Islet of Langerhans (tissue), 1 donor: ENCODE measurements around the gene CALD1.

ENCODE experiments used
- FAIRE-seq: peaks from one replicate; lab custom pipeline; 2011; peaks lifted over from hg19 to GRCh38; lab: Jason Lieb, UNC

Gene CALD1

GRCh38 chr7:134896073-134896472 is 116.6 kb downstream of the CALD1 start:
- FAIRE-seq, result no peak

- no peak for FAIRE-seq
Measured at GRCh38 chr7:134897936-134898335, 118.5 kb downstream of the CALD1 start.

- no peak for FAIRE-seq
Measured at GRCh38 chr7:134899729-134900128, 120.3 kb downstream of the CALD1 start.

GRCh38 chr7:134900166-134900982 is 120.9 kb downstream of the CALD1 start:
- no peak for FAIRE-seq

DNA sequence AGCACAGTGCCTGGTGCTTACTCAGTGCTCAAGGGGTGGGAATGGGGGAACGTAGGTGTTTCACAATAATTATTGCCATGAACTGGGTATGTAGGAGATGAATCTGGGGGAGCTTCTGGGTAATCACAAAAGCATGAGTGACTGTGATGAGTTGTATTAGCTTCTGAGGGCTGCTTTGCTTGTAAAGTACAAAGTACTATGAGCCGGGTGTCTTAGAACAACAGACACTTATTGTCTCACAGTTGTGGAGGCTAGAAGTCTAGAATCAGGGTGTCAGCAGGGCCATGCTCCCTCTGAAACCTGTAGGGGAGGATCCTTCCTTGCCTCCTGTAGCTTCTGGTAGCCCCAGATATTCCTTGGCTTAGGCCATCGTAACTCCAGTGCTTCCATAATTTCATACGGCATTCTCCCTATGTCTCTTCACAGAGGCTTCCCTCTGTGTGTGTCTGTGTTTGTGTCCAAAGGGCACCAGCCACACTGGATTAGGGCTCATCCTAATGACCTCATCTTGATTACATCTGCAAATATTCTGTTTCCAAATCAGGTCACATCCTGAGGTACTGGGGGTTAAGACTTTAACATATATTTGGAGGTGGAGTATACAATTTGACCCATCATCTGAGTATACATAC is 122.1 kb downstream of the CALD1 start:
- FAIRE-seq, result no peak

GRCh38 chr7:134902058-134902457 is 122.6 kb downstream of the CALD1 start:
- FAIRE-seq, result no peak

DNA sequence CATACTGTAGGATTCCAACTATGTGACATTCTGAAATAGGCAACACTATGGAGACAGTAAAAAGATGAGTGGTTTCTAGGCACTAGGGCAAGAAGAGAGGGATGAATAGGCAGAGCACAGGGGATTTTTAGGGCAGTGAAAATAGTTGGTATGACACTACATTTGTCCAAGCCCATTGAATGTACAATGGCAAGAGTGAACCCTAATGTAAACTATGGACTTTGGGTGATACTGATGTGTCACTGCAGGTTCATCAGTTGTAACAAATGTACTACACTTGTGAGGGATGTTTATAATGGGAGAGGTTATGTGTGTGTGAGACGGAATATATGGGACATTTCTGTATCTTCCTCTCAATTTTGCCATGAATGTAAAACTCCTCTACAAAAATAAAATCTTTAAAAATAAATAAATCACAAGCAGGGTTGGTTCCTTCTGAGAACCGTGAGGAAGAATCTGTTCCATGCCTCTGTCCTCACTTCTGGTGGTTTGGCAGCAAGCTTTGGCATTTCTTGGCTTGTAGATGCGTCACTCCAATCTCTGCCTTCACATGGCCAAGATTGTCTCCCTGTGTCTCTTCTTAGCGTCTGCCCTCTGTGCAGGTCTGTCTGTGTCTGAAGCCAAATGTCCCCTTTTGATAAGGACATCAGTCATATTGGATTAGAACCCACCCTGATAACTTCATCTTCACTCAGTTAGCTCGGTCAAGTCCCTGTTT is 123.8 kb downstream of the CALD1 start:
- no peak for FAIRE-seq

- FAIRE-seq, result no peak
Measured at GRCh38 chr7:134905375-134905774, 125.9 kb downstream of the CALD1 start.

DNA sequence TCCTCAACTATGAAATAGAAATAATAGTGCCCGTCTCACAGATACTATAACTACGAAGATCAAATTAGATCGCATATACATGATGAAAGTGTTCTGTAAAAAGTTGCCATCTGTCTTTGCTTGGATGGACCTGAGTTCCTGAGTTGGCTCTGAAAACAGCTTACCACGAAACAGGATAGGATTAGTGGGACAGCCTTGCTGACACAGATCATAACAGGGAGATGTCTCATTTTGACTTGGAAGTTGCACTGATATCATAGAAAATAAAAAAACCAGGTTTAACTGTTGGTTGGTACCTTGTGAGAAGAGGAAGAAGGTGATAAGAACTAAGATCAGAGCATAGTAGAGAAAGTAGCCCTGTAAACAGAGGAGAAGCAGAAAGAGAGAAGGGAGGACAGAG is 127.6 kb downstream of the CALD1 start:
- FAIRE-seq, result no peak

DNA sequence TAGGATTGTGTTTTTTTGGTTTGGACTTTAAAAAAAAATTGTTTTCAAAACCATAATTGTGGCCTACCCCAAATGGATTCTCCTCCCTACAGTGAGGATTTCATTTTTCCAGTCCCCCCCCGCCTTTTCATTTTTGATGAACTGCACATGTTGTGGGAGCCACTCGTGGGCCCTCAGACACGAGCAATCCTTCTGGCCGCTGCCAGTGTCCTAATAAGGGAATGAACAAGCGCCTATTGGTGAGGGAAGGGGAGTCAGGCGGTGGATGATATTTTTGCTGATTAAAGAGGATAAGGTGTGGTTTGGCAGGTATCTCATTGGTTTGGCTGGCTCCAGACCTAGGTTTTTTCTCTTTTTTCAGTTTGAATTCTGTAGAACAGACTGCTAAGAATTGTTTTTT is 128.2 kb downstream of the CALD1 start:
- FAIRE-seq, result no peak

DNA sequence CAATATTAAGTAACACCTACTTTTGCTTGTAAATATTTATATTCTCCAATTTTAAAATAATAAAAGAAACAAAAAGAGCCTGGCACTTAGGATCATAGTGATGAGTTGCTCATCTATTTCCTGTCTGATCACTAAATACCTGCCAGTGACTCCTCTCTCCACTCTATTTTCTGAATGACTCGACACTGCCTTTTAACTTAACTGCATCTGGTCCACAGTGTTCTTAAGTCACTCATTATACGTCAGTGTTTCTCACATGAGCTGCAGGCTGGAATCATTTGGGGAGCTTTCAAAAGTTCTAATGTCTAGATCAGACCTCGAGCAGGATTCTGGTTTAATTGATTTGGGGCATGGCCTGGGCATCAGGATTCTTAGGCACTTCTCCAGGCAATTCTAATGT is 128.9 kb downstream of the CALD1 start:
- FAIRE-seq, result no peak

DNA sequence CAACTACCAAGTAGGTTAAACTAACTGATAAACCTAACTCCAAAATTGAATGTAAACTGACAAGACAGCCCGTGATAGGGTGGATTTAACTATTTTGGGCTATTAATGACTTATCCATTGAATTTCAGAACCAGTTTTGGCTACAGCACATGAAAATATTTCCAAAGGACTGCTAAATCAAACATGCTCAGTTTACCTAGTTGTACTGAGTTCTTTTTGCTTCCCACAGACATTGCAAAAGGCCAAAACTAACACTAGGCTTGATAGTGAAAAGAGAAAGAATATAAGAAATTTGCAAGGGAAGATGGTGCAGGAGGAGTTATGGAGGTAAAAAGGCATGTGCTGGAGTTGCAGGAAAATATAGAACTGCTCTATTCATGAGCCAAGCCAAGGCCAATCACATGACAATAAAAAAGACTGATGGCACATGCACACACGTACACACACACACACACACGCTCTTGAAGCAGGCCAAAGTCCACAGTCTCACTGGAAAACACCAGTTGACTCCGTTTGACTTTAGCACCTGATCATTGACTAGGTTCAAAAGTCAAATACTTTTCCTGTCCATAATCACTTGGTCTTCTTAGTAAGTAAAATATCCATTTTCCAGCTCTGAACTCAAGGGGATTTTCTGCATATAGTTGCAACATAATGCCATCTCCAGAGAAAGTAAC is 130.9 kb downstream of the CALD1 start:
- FAIRE-seq, result no peak

GRCh38 chr7:134910968-134911367 is 131.5 kb downstream of the CALD1 start:
- no peak for FAIRE-seq

DNA sequence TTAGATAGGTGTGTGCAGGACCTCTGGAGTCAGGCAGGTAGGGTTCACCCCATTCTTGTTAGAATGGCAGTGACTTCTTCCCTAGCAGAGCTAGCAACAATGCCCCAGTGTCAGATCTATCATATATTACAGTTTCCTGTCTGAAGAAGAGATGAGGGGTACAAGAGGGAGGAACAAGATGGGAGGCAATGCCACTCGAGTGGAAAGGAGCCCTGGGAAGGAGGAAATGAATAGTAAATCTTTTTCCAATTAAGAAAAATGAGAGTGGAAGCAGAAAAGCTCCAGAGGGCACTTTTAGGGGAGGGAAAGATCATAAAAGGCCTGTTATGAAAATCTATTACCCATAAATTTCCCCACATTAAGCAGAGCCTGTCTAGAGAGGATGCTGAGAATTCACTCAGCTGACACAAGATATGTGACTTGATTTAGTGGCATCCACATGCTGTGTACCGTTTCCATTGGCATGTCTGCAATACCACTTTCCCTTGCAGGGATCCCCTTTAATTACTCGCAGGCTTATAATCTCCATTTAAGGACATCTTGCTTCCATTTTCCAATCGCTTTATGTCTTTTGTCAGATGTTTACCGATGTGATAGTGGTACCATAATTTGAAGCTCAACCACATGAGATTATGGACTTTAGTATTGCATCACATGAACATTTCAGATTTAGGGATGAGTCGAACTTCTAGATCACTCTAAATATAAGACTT is 136.9 kb downstream of the CALD1 start:
- FAIRE-seq, result no peak

GRCh38 chr7:134919240-134919641 is 139.8 kb downstream of the CALD1 start:
- no peak for FAIRE-seq

DNA sequence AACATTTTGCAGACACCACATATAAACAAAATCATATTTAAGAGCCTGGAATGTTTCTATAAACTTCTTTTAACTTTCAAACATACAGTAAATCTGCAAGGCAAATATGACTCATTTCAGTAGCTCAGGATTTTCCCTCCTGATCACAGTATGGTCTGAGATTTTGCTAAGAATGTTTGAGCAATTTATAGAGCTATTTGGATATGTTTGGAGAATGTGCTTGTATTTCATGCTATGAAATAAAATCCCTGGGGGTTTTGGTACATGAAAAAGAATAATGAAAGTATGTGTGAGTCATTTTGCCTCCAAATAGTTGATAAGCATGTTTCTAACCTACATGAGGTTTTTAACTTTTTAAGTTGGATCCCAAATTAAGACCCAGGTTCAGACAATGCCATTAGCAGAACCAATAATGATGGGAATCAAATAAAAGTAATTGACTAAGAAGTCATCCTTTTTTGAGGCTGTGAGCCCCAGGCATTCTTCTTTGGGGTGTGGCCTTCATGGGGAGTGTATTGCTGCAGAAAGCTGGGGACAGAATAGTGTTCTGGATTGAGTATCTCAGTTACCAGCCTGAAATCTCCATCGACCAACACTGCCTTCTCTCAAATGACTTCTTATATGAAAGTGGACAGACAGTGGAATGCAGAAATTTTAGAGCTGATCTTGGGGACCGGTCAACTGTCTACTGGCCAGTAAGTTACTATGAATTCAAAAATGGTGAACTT is 140.8 kb downstream of the CALD1 start:
- FAIRE-seq, result no peak

DNA sequence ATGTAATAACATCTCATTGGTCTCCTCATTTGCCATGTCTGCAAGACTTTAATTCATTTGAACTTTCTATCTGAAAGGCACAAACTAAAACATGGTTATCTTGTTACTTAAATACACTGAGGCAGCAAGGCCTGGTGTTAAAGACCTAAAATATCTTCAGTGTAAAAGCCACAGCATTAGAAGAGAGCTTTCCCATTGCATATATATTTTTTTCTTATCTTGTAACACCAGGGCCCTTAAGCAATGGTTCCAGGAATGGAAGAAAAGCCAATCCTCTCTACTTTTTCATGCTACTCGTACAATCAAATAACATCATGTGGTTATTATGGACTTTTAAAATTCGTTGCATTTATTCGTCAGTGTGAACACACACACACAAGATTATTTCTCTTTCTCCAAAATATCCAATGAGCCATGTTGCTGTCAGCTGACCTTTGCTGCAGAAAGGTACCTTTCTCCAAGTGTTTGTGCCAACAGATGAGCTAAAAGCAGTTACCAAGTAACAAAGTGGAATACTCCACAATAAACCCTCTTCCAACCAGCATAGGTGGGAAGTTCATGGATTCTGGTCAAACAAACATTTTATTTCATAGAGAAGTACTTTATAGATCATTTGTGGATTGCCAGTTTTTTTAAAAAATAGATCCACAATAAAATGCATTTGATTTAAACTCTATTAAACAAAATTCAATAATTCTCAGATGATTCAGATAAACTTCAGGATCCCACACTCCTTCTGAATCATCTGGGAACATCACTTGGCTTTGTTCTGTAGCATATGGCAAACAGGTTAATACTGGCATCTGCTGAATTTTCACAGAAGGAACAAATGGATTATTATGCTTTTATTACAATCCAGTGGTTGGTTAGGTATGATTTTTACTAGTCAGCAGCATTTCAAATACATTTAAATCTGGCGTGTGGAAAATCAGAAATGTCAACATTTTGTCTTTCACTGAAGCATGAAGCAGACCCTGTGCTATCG is 143.6 kb downstream of the CALD1 start:
- FAIRE-seq, result no peak

DNA sequence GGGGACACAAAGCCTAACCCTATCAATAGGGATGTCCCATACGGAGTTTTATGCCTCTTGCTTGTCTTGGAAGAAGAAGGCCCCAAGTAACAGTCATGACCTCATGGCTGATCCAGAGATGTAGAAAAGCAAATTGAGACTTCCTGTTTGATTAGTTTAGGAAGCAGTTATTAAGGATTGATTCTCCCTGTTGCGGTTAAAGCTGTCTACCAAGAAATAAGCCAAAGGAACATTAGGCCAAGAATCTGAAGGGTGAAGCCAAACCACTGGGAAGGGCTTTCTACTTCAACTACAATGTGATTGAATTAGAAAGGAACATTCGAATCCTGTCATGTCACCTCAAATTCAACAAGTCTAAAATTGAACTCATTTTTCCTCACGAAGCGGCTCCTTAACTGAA is 146.3 kb downstream of the CALD1 start:
- no peak for FAIRE-seq

GRCh38 chr7:134926396-134926795 is 147.0 kb downstream of the CALD1 start:
- FAIRE-seq, result no peak

DNA sequence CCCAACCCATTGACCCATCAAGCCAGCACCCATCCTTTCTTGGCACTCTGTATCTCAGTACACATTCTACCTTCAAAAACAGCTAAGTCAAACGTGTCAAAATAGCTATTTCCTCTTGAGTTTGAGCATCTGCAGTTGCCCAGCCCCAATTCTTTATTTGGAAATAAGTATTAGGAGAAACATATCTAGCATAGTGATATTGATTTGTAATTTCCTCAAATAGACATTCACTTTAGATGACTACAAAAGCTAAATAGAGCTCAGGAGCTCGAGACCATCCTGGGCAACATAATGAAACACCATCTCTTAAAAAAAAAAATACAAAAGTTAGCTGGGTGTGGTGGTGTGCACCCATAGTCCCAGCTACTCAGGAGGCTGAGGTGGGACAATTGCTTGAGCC is 147.6 kb downstream of the CALD1 start:
- FAIRE-seq, result no peak
